Stimulated activated CD4-positive, alpha-beta T cell treated with anti-CD3 and anti-CD28 coated beads, Interleukin-1b, Interleukin-23, amount 100 ng/mL, for 24 hours (primary cell): ENCODE results near the gene TNRC6B.
"Not testable (repeated sequence)": the region's sequence is repeated elsewhere in the genome, so short reads cannot be mapped to it uniquely, and the experiment has no call there.

Source experiments
- DNase-seq, 4 experiments: peaks; one replicate each; pipeline ENCODE4 v3.0.0-alpha.2; 2020; ENCODE audit warnings: low read depth in 4 of 4, low spot score in 1 of 4

Gene TNRC6B

GRCh38 chr22:40276996-40277823, 99.5 kb downstream of the TNRC6B start:
- DNase-seq = no peak

GRCh38 chr22:40279017-40279416, 101.3 kb downstream of the TNRC6B start:
- DNase-seq = no peak

GRCh38 chr22:40281717-40282116, 104.0 kb downstream of the TNRC6B start:
- DNase-seq = no peak

GRCh38 chr22:40285513-40285912, 107.8 kb downstream of the TNRC6B start:
- no peak for DNase-seq

- DNase-seq = peak; percentile 35 to 55 (median 42)
Observed at GRCh38 chr22:40289991-40290459, 112.3 kb downstream of the TNRC6B start.

- DNase-seq = no peak
Observed at GRCh38 chr22:40290516-40290915, 112.8 kb downstream of the TNRC6B start.

GRCh38 chr22:40294696-40295095, 117.0 kb downstream of the TNRC6B start:
- no peak for DNase-seq

GRCh38 chr22:40300316-40300715, 122.6 kb downstream of the TNRC6B start:
- DNase-seq = no peak

- no peak for DNase-seq
Observed at GRCh38 chr22:40300884-40301672, 123.4 kb downstream of the TNRC6B start.

GRCh38 chr22:40302149-40302548, 124.4 kb downstream of the TNRC6B start:
- no peak for DNase-seq

GRCh38 chr22:40305625-40306024, 127.9 kb downstream of the TNRC6B start:
- DNase-seq = no peak

- no peak for DNase-seq
Observed at GRCh38 chr22:40308999-40309573, 131.4 kb downstream of the TNRC6B start.

- DNase-seq = no peak
Observed at GRCh38 chr22:40309631-40310030, 131.9 kb downstream of the TNRC6B start.

GRCh38 chr22:40310081-40310767, 132.5 kb downstream of the TNRC6B start:
- DNase-seq = no peak

- no peak for DNase-seq
Observed at GRCh38 chr22:40310768-40311120, 133.0 kb downstream of the TNRC6B start.

GRCh38 chr22:40311646-40312045, 133.9 kb downstream of the TNRC6B start:
- not testable (repeated sequence) for DNase-seq

- no peak for DNase-seq
Observed at GRCh38 chr22:40312050-40312449, 134.3 kb downstream of the TNRC6B start.

- no peak for DNase-seq
Observed at GRCh38 chr22:40313007-40313406, 135.3 kb downstream of the TNRC6B start.

GRCh38 chr22:40314041-40314440, 136.3 kb downstream of the TNRC6B start:
- DNase-seq = no peak

GRCh38 chr22:40320687-40321086, 143.0 kb downstream of the TNRC6B start:
- DNase-seq = no peak

- DNase-seq = no peak
Observed at GRCh38 chr22:40322021-40322420, 144.3 kb downstream of the TNRC6B start.
